GM23338 (cell line): ENCODE measurements around the gene GRIK4. TPM values are rescaled to one million over a fixed set of nuclear protein-coding genes. Genes with fewer than 3 reads are reported as not detected.

Experiments
- ATAC-seq: fragments of 200-7000 bp; cut with Tn5 transposase; 3 replicates; pipeline ENCODE4 v1.9.1; 2020
- DNase-seq: peaks from one replicate; pipeline ENCODE4 v3.0.0-alpha.2; 2015; ENCODE audit warnings: low spot score
- H2AFZ ChIP-seq: fragments of 200-600 bp; sonication (generic); 2 replicates; pipeline ENCODE4 v1.8.0; 2016; ENCODE audit warnings: antibody characterized with exemption, mild to moderate bottlenecking, moderate library complexity
- H3F3A ChIP-seq: fragments of 200-600 bp; sonication (generic); replicated peaks from 2 replicates; pipeline ENCODE4 v1.8.0; 2017; ENCODE audit warnings: antibody characterized with exemption, mixed run types, low read depth
- H3K27ac ChIP-seq: fragments of 200-600 bp; sonication (generic); 2 replicates; pipeline ENCODE4 v1.6.1; 2016; ENCODE audit warnings: low read depth
- H3K27me3 ChIP-seq: fragments of 200-600 bp; sonication (generic); 2 replicates; pipeline ENCODE4 v1.8.0; 2016; ENCODE audit warnings: mild to moderate bottlenecking, mixed run types, moderate library complexity; ENCODE audit not compliant: insufficient read depth
- H3K36me3 ChIP-seq: fragments of 200-600 bp; sonication (generic); 2 replicates; pipeline ENCODE4 v1.8.0; 2016; ENCODE audit warnings: mild to moderate bottlenecking; ENCODE audit not compliant: insufficient read depth
- H3K4me1 ChIP-seq: fragments of 200-600 bp; sonication (generic); 2 replicates; pipeline ENCODE4 v1.8.0; 2016; ENCODE audit warnings: mild to moderate bottlenecking, moderate library complexity; ENCODE audit not compliant: insufficient read depth
- H3K4me2 ChIP-seq: fragments of 200-600 bp; sonication (generic); 2 replicates; pipeline ENCODE4 v1.7.1; 2017; ENCODE audit warnings: mixed run types
- H3K4me3 ChIP-seq: fragments of 200-600 bp; sonication (generic); 2 replicates; pipeline ENCODE4 v1.6.1; 2016; ENCODE audit warnings: mixed run types
- H3K79me2 ChIP-seq: fragments of 200-600 bp; sonication (generic); replicated peaks from 2 replicates; pipeline ENCODE4 v1.8.0; 2017; ENCODE audit warnings: mild to moderate bottlenecking; ENCODE audit not compliant: insufficient read depth
- H3K9me2 ChIP-seq: fragments of 200-600 bp; sonication (generic); 2 replicates; pipeline ENCODE4 v1.8.0; 2017; ENCODE audit not compliant: insufficient read depth
- H4K20me1 ChIP-seq: fragments of 200-600 bp; sonication (generic); replicated peaks from 2 replicates; pipeline ENCODE4 v1.8.0; 2017; ENCODE audit warnings: mild to moderate bottlenecking; ENCODE audit not compliant: insufficient read depth
- H3K27ac Mint-ChIP-seq: 2 replicates; pipeline ENCODE4 v1.8.0; 2020; ENCODE audit warnings: inconsistent platforms, mild to moderate bottlenecking, moderate library complexity, mixed read lengths
- H3K27me3 Mint-ChIP-seq: 3 replicates; pipeline ENCODE4 v1.8.0; 2022; ENCODE audit warnings: low read depth, mild to moderate bottlenecking, moderate library complexity, mixed read lengths, inconsistent platforms; ENCODE audit not compliant: insufficient read depth, poor library complexity
- H3K36me3 Mint-ChIP-seq: 3 replicates; pipeline ENCODE4 v1.8.0; 2021; ENCODE audit warnings: low read depth, mild to moderate bottlenecking, inconsistent platforms, moderate library complexity, mixed read lengths
- H3K4me1 Mint-ChIP-seq: 3 replicates; pipeline ENCODE4 v1.8.0; 2020; ENCODE audit warnings: mild to moderate bottlenecking, inconsistent platforms, mixed read lengths
- H3K4me3 Mint-ChIP-seq: 3 replicates; pipeline ENCODE4 v1.8.0; 2021; ENCODE audit warnings: moderate library complexity, mild to moderate bottlenecking, inconsistent platforms, mixed read lengths
- H3K9me3 Mint-ChIP-seq: 3 replicates; pipeline ENCODE4 v1.8.0; 2020; ENCODE audit warnings: moderate library complexity, mild to moderate bottlenecking, inconsistent platforms, mixed read lengths
- CREB1 ChIP-seq: fragments of 250-450 bp; sonication (Bioruptor Pico); IDR thresholded peaks from 2 replicates; pipeline ENCODE4 v1.5.0; 2020; ENCODE audit warnings: low read depth, mild to moderate bottlenecking, moderate library complexity
- CTCF ChIP-seq, 2 experiments: fragments of 200-600 bp in 1 of 2; sonication (generic) in 1 of 2; conservative IDR thresholded peaks; 2 replicates each; pipeline versions ENCODE4 v1.5.1 to v1.6.1; 2016 to 2017; ENCODE audit warnings: antibody characterized with exemption in 2 of 2, low read depth in 2 of 2, mild to moderate bottlenecking in 2 of 2, moderate library complexity in 1 of 2
- ETS1 ChIP-seq: IDR thresholded peaks from 2 replicates; pipeline ENCODE4 v1.6.1; 2016; ENCODE audit warnings: antibody characterized with exemption
- EZH2 ChIP-seq: fragments of 200-600 bp; sonication (generic); IDR thresholded peaks from one replicate; pipeline ENCODE4 v1.8.0; 2017; ENCODE audit warnings: antibody characterized with exemption, mild to moderate bottlenecking, low read depth; ENCODE audit not compliant: unreplicated experiment
- EZH2phosphoT487 ChIP-seq: fragments of 200-600 bp; sonication (generic); IDR thresholded peaks from one replicate; pipeline ENCODE4 v1.8.1; 2018; ENCODE audit warnings: antibody characterized with exemption; ENCODE audit not compliant: unreplicated experiment
- JUNB ChIP-seq: IDR thresholded peaks from one replicate; pipeline ENCODE4 v1.6.1; 2016; ENCODE audit warnings: antibody characterized with exemption; ENCODE audit not compliant: unreplicated experiment
- NANOG ChIP-seq: IDR thresholded peaks from 2 replicates; pipeline ENCODE4 v1.6.1; 2016; ENCODE audit warnings: antibody characterized with exemption, borderline replicate concordance
- POLR2AphosphoS5 ChIP-seq: IDR thresholded peaks from 2 replicates; pipeline ENCODE4 v1.6.1; 2016; ENCODE audit warnings: antibody characterized with exemption, low read depth
- REST ChIP-seq: IDR thresholded peaks from one replicate; pipeline ENCODE4 v1.6.1; 2018; ENCODE audit warnings: antibody characterized with exemption; ENCODE audit not compliant: unreplicated experiment
- STAT1 ChIP-seq: IDR thresholded peaks from one replicate; pipeline ENCODE4 v1.6.1; 2016; ENCODE audit warnings: antibody characterized with exemption; ENCODE audit not compliant: unreplicated experiment
- ZNF114 ChIP-seq: fragments of 250-450 bp; sonication (Bioruptor Pico); IDR thresholded peaks from 2 replicates; pipeline ENCODE4 v1.5.0; 2020; ENCODE audit warnings: mild to moderate bottlenecking, moderate library complexity
- ZNF331 ChIP-seq: fragments of 250-450 bp; sonication (Bioruptor Pico); IDR thresholded peaks from 2 replicates; pipeline ENCODE4 v1.5.0; 2020; ENCODE audit warnings: low read depth, mild to moderate bottlenecking, moderate library complexity
- polyA plus RNA-seq: library from polyadenylated mRNA; unstranded; fragments of >200 nt; fragmentation: Nextera tagmentation; extraction: Ambion mirVana; gene quantifications from 2 replicates; pipeline ENCODE4 v1.2.1, GENCODE V29; 2016
- total RNA-seq: library from RNA; depleted of rRNA; stranded (reverse); fragments of >200 nt; shearing (Covaris generic); gene quantifications from 2 replicates; pipeline ENCODE4 v1.2.3, GENCODE V29; 2014
- TF ChIP-seq, protein P1 (sequence below): fragments of 250-450 bp; sonication (Bioruptor Pico); IDR thresholded peaks from 2 replicates; pipeline ENCODE4 v1.5.0; 2020; ENCODE audit warnings: mild to moderate bottlenecking, moderate library complexity

GRIK4 gene
- total and polyA plus RNA-seq, 2 experiments from 2014 or later, result 0.63 to 2.2 TPM

DNA sequence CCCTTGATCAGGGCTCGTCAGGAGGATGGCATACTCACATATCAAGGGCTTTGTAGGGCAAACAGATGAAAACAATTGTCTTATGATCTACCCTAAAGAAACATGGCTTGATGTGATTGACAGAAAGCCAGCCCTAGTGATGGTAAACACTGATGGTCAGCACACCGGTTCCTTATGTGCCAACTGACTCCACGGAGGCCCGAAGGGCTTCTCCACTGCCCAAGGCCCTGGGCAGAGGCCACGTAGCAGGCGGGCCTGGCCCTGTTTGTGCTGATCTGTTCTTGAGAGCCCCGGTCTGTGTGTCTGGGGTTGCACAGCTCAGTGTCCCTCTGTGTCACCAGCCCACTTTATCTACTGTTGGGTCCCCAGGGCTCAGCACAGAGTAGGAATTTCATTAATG lies 115.2 kb downstream of the GRIK4 start:
- H3K27ac ChIP-seq, result no peak overlapping the region
- no peak overlapping the region for H3K4me2 ChIP-seq
- Mint-ChIP-seq H3K27ac (no peak overlapping the region), H3K9me3 (no peaks in the 10 kb centered on the region), H3K27me3 (peaks cover 9% of the 10 kb centered on the region), H3K36me3 (no peaks in the 10 kb centered on the region), H3K4me1 (peaks cover 4% of the 10 kb centered on the region), H3K4me3 (no peak overlapping the region)
- H3K4me3 ChIP-seq, result no peak overlapping the region
- no peak for DNase-seq
- no peak for ATAC-seq
- no peaks in the 10 kb centered on the region for H3K4me1 ChIP-seq
- TF ChIP-seq REST, result no peak
- no peak for TF ChIP-seq CTCF (conservative IDR thresholded peaks at IDR 0.05; ENCODE audit: low read depth in 2 of 2)
- no peak for TF ChIP-seq JUNB
- TF ChIP-seq NANOG, result no peak
- no peak for TF ChIP-seq POLR2AphosphoS5
- TF ChIP-seq, protein P1, sequence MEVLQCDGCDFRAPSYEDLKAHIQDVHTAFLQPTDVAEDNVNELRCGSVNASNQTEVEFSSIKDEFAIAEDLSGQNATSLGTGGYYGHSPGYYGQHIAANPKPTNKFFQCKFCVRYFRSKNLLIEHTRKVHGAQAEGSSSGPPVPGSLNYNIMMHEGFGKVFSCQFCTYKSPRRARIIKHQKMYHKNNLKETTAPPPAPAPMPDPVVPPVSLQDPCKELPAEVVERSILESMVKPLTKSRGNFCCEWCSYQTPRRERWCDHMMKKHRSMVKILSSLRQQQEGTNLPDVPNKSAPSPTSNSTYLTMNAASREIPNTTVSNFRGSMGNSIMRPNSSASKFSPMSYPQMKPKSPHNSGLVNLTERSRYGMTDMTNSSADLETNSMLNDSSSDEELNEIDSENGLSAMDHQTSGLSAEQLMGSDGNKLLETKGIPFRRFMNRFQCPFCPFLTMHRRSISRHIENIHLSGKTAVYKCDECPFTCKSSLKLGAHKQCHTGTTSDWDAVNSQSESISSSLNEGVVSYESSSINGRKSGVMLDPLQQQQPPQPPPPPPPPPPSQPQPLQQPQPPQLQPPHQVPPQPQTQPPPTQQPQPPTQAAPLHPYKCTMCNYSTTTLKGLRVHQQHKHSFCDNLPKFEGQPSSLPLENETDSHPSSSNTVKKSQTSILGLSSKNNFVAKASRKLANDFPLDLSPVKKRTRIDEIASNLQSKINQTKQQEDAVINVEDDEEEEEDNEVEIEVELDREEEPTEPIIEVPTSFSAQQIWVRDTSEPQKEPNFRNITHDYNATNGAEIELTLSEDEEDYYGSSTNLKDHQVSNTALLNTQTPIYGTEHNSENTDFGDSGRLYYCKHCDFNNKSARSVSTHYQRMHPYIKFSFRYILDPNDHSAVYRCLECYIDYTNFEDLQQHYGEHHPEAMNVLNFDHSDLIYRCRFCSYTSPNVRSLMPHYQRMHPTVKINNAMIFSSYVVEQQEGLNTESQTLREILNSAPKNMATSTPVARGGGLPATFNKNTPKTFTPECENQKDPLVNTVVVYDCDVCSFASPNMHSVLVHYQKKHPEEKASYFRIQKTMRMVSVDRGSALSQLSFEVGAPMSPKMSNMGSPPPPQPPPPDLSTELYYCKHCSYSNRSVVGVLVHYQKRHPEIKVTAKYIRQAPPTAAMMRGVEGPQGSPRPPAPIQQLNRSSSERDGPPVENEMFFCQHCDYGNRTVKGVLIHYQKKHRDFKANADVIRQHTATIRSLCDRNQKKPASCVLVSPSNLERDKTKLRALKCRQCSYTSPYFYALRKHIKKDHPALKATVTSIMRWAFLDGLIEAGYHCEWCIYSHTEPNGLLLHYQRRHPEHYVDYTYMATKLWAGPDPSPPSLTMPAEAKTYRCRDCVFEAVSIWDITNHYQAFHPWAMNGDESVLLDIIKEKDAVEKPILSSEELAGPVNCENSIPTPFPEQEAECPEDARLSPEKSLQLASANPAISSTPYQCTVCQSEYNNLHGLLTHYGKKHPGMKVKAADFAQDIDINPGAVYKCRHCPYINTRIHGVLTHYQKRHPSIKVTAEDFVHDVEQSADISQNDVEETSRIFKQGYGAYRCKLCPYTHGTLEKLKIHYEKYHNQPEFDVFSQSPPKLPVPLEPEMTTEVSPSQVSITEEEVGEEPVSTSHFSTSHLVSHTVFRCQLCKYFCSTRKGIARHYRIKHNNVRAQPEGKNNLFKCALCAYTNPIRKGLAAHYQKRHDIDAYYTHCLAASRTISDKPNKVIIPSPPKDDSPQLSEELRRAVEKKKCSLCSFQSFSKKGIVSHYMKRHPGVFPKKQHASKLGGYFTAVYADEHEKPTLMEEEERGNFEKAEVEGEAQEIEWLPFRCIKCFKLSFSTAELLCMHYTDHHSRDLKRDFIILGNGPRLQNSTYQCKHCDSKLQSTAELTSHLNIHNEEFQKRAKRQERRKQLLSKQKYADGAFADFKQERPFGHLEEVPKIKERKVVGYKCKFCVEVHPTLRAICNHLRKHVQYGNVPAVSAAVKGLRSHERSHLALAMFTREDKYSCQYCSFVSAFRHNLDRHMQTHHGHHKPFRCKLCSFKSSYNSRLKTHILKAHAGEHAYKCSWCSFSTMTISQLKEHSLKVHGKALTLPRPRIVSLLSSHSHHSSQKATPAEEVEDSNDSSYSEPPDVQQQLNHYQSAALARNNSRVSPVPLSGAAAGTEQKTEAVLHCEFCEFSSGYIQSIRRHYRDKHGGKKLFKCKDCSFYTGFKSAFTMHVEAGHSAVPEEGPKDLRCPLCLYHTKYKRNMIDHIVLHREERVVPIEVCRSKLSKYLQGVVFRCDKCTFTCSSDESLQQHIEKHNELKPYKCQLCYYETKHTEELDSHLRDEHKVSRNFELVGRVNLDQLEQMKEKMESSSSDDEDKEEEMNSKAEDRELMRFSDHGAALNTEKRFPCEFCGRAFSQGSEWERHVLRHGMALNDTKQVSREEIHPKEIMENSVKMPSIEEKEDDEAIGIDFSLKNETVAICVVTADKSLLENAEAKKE, result no peak
- no peak for TF ChIP-seq EZH2phosphoT487
- TF ChIP-seq CREB1 (CRISPR knock-in tag), result no peak
- no peak for TF ChIP-seq STAT1
- TF ChIP-seq EZH2, result no peak
- TF ChIP-seq ETS1, result no peak
- no peak for TF ChIP-seq ZNF331 (CRISPR knock-in tag)
- no peak for TF ChIP-seq ZNF114 (CRISPR knock-in tag)
- H3K27me3 ChIP-seq, result no peaks in the 10 kb centered on the region
- H3K9me2 ChIP-seq, result no peaks in the 10 kb centered on the region
- H3F3A ChIP-seq, result no peaks in the 10 kb centered on the region
- H2AFZ ChIP-seq, result no peak overlapping the region
- no peaks in the 10 kb centered on the region for H3K36me3 ChIP-seq
- no peaks in the 10 kb centered on the region for H4K20me1 ChIP-seq
- H3K79me2 ChIP-seq, result no peaks in the 10 kb centered on the region
